ACC112 (cell line): ENCODE measurements around the gene PATE4.

Experiments used
- H2AFZ ChIP-seq: fragments of 200-600 bp; sonication (generic); one replicate; pipeline ENCODE4 v1.6.0; 2017; ENCODE audit warnings: antibody characterized with exemption, low read length; ENCODE audit not compliant: unreplicated experiment
- H3K27ac ChIP-seq: fragments of 200-600 bp; sonication (generic); 2 replicates; pipeline ENCODE4 v1.5.1; 2014; ENCODE audit warnings: low read depth, mild to moderate bottlenecking, antibody characterized with exemption, low read length, moderate library complexity
- H3K27me3 ChIP-seq: fragments of 200-600 bp; sonication (generic); 2 replicates; pipeline ENCODE4 v1.6.1; 2014; ENCODE audit warnings: mild to moderate bottlenecking, antibody characterized with exemption, low read length, moderate library complexity, mixed read lengths; ENCODE audit not compliant: insufficient read depth
- H3K36me3 ChIP-seq: fragments of 200-600 bp; sonication (generic); 2 replicates; pipeline ENCODE4 v1.6.1; 2016; ENCODE audit warnings: mild to moderate bottlenecking, antibody characterized with exemption, low read length, moderate library complexity, mixed read lengths; ENCODE audit not compliant: insufficient read depth
- H3K4me1 ChIP-seq: fragments of 200-600 bp; sonication (generic); one replicate; pipeline ENCODE4 v1.6.1; 2016; ENCODE audit warnings: low read length, mixed read lengths; ENCODE audit not compliant: insufficient read depth, unreplicated experiment, control insufficient read depth
- H3K4me3 ChIP-seq: fragments of 200-600 bp; sonication (generic); 2 replicates; pipeline ENCODE4 v1.5.1; 2014; ENCODE audit warnings: mild to moderate bottlenecking, low read depth, low read length
- H3K79me2 ChIP-seq: fragments of 200-600 bp; sonication (generic); one replicate; pipeline ENCODE4 v1.6.0; 2016; ENCODE audit warnings: low read length; ENCODE audit not compliant: control insufficient read depth, unreplicated experiment, insufficient read depth

The PATE4 gene, protein sequence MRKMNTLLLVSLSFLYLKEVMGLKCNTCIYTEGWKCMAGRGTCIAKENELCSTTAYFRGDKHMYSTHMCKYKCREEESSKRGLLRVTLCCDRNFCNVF

DNA sequence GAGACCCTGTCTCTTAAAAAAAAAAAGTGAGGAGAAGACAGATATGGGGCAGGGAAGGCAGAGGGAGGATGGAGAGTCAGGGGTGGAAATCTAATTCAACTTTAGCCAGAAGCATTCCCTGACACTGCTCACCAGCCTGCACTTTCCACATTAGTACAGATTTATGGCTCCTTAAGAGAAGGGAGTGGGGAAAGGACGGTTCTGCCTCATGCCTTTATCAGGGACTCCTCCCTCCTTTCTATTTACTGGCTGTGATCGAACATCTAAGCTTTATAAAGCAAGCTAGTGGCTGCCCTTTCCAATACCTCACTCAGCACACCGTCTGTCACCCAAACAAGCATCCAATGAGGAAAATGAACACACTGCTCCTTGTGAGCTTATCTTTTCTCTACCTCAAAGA is at the start of gene PATE4:
Gene PATE4 (plus strand): TSS at position 301 of the 400 bp plus-strand sequence. CDS start 44 bp downstream, at position 345.
- Histone ChIP-seq H3K4me3 (no peak within 1 kb of the TSS), H3K4me1 (no peaks in the 10 kb centered on the region), H2AFZ (no peak within 1 kb of the TSS), H3K27me3 (no peaks in the 10 kb centered on the region), H3K27ac (no peak within 1 kb of the TSS), H3K36me3 (no peaks in the 10 kb centered on the region), H3K79me2 (no peaks in the 10 kb centered on the region)

DNA sequence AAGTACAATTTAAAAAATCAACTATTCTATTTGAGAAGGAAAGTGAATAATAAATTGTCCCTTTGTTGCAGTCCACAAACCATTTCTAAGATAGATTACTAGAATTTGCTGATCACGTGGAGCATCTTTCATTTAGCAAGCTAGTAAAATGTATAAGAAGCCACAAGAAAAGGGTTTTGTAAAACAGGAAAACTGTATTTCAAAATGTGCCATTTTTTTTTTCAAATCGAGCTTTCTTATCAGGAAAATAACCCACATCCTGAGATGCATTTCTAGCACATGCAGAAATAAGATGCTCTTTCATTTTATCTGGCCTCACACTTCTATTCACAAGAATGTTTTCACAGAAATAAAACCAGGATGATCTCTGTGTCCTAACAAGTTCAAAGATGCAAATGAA is 48.4 kb upstream of the PATE4 start:
- no peaks in the 10 kb centered on the region for H3K79me2 ChIP-seq
- H3K4me3 ChIP-seq = no peak overlapping the region
- H2AFZ ChIP-seq = no peak overlapping the region
- H3K36me3 ChIP-seq = no peaks in the 10 kb centered on the region
- H3K4me1 ChIP-seq = no peaks in the 10 kb centered on the region
- no peak overlapping the region for H3K27ac ChIP-seq
- peaks cover 11% of the 10 kb centered on the region; the same call in 1 of the 2 replicates for H3K27me3 ChIP-seq

DNA sequence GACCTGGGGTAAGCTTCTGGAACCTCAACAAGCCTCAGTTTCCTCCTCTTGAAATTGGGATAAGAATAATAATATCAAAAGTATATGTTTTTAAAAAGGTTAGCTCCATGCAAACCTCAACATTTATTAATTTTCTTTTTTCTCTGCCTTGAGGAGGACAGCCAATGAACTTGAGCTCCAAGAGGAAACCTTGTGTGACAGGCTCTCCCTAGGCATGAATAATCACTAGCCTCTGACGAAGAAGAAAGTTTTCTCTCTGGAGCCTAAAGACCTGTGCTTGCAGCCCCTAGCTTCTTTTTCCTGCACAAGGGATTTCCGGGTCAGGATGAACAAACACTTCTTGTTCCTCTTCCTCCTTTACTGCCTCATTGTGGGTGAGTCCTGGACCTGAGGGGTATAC is 45.3 kb upstream of the PATE4 start, which contains the start of gene PATE3:
Gene PATE3 (plus strand): TSS at position 301 of the 400 bp plus-strand sequence. CDS start 25 bp downstream, at position 326.
- Histone ChIP-seq H3K79me2 (no peaks in the 10 kb centered on the region), H2AFZ (no peak within 1 kb of the TSS), H3K27ac (no peak within 1 kb of the TSS), H3K4me1 (no peaks in the 10 kb centered on the region), H3K4me3 (no peak within 1 kb of the TSS), H3K36me3 (no peaks in the 10 kb centered on the region), H3K27me3 (peaks cover 11% of the 10 kb centered on the region; the same call in 1 of the 2 replicates)

DNA sequence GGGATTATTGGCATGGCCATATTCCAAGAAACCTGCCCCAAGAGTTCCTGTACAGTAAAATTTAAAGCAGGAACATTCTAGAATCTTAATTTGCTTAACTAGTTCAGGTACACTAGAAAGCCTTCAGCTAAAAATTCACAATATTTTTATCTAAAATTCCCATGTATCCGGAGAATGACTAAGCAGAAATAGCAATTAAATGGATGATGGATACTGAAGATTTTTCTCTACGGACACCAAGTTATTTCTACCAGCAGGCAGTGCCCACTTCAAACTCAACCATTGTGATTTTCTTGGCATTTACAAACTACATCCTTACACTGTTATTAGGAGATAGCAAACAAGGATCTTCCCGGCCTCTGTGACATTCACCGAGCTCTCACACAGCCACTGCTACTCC is 42.3 kb upstream of the PATE4 start:
- H3K4me3 ChIP-seq = no peak overlapping the region
- no peak overlapping the region for H2AFZ ChIP-seq
- no peaks in the 10 kb centered on the region for H3K4me1 ChIP-seq
- H3K27ac ChIP-seq = no peak overlapping the region
- H3K79me2 ChIP-seq = no peaks in the 10 kb centered on the region
- H3K36me3 ChIP-seq = no peaks in the 10 kb centered on the region
- H3K27me3 ChIP-seq = peaks cover 11% of the 10 kb centered on the region; the same call in 1 of the 2 replicates

DNA sequence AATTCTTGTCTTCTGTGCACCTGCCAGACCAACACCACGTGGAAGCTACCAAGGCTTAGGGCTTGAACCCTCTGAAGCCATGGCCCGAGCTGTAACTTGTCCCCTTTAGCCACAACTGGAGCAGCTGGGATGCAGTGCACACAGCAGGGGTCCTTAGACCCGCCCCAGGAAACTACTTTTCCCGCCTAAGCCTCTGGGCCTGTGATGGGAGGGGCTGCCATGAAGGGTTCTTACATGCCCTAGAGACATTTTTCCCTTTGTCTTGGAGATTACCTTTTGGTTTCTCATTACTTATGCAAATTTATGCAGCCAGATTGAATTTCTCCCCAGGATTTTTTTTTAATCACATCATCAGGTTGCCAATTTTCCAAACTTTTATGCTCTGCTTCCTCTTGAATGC is 35.5 kb upstream of the PATE4 start:
- Histone ChIP-seq H3K79me2 (no peaks in the 10 kb centered on the region), H3K27ac (no peak overlapping the region), H3K36me3 (no peaks in the 10 kb centered on the region), H3K27me3 (no peaks in the 10 kb centered on the region), H3K4me3 (no peak overlapping the region), H2AFZ (no peak overlapping the region), H3K4me1 (no peaks in the 10 kb centered on the region)

DNA sequence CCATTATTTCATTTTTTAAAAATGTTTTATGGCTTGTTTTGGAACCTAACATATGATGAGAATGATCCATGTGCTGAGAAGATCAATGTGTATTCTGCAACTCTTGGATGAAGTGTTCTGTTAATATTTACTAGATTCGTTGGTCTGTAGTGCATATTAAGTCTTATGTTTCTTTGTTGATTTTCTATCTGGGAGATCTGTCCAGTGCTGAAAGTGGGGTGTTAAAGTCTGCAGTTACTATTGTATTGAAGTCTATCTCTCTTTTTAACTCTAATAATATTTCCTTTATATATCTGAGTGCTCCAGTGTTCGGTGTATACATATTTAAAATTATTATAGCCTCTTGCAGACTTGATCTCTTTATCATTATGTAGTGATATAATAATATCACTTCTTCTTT is 33.3 kb upstream of the PATE4 start:
- Histone ChIP-seq H2AFZ (no peak overlapping the region), H3K4me3 (no peak overlapping the region), H3K36me3 (no peaks in the 10 kb centered on the region), H3K4me1 (no peaks in the 10 kb centered on the region), H3K27me3 (no peaks in the 10 kb centered on the region), H3K79me2 (no peaks in the 10 kb centered on the region), H3K27ac (no peak overlapping the region)

DNA sequence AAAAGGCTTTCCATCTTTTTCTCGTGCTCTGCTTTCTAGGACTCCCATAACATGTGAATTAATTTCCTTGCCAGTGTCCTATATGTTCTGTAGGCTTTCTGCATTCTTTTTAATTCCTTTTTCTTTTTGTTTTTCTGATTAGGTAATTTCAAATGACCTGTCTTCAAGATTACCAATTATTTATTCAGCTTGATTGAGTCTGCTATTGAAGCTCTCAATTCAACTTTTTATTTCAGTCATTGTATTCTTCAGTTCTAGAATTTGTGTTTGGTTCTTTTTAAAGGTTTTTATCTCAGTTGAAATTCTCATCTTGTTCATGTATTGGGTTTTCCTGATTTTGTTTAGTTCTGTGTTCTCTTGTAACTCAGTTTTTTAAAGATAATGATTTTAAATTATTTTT is 30.7 kb upstream of the PATE4 start:
- no peaks in the 10 kb centered on the region for H3K36me3 ChIP-seq
- no peak overlapping the region for H3K4me3 ChIP-seq
- H2AFZ ChIP-seq = no peak overlapping the region
- H3K27me3 ChIP-seq = no peaks in the 10 kb centered on the region
- H3K4me1 ChIP-seq = no peaks in the 10 kb centered on the region
- no peaks in the 10 kb centered on the region for H3K79me2 ChIP-seq
- no peak overlapping the region for H3K27ac ChIP-seq

DNA sequence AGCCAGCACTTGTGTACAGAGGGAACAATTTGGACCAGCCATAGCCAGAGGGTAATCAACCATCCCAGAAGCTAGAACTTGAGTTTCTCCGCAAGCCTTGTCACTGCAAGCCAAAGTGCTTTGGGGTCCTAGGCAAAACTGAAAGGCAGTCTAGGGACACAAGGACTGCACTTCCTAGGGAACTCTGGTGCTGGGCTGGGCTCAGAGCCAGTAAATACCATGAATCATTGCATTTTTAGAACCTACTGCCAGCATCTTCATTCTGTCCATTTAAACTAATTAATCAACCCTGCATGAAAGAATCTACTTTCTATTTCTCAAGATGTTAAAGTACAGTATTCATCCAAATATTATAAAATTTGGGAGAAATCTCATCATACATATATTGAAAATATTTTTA is 25.2 kb upstream of the PATE4 start:
- no peak overlapping the region for H3K27ac ChIP-seq
- no peak overlapping the region for H2AFZ ChIP-seq
- no peaks in the 10 kb centered on the region for H3K79me2 ChIP-seq
- H3K36me3 ChIP-seq = no peaks in the 10 kb centered on the region
- no peaks in the 10 kb centered on the region for H3K27me3 ChIP-seq
- no peak overlapping the region for H3K4me3 ChIP-seq
- no peaks in the 10 kb centered on the region for H3K4me1 ChIP-seq

DNA sequence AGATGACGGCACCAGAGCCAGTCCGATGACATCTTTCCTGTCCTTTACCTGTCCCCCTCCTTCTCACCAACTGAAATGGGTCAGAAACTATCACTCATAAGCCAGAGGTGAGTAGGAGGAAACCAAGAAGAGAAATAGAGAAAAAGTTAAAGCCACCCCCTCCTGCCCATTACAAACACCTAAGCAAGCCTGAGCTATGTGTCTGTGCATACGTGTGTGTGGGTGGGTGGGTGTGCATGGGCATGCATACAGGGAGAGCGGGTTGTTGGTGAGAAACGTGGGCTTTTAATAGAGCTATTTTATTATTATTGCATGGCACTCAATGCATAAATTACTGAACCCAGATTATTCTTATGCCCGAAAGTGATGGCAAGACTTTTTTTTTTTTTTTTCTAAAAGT is 2.6 kb downstream of the PATE4 start:
- Histone ChIP-seq H3K4me1 (no peaks in the 10 kb centered on the region), H3K36me3 (no peaks in the 10 kb centered on the region), H3K27me3 (no peaks in the 10 kb centered on the region), H3K79me2 (no peaks in the 10 kb centered on the region), H2AFZ (no peak overlapping the region), H3K4me3 (no peak overlapping the region), H3K27ac (no peak overlapping the region)

DNA sequence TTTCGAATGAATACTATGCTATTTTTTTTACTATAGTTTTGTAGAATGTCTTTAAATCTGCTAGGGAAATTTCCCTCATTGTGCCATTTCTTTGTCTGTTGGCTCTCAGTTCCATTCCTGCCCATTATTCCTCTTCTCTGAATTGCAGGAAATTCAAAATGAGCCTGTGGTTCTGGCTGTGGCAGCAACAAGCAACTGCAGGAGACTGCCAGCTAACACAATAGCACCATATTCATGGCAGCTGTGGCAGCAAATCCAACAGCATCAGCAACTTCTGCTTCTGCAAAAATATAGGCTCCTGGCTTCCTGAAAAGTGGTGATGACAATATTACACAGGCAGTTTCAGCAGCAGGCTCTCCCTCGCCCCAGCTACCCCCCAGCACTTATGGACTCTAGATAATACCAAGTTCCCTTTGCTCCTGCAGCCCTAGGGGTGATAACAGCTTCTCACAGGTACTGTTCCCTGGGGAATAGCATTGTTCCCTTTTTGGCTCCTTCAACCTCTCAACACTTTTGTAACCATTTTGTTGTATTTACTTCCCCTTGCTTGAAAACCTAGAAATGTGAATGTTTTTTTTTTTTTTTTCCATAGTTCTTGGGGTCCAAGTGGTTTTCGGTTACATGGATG is 9.3 kb downstream of the PATE4 start:
- H3K4me1 ChIP-seq = no peaks in the 10 kb centered on the region
- H3K79me2 ChIP-seq = no peaks in the 10 kb centered on the region
- H3K4me3 ChIP-seq = no peak overlapping the region
- no peaks in the 10 kb centered on the region for H3K27me3 ChIP-seq
- H3K27ac ChIP-seq = no peak overlapping the region
- H3K36me3 ChIP-seq = no peaks in the 10 kb centered on the region
- H2AFZ ChIP-seq = no peak overlapping the region

DNA sequence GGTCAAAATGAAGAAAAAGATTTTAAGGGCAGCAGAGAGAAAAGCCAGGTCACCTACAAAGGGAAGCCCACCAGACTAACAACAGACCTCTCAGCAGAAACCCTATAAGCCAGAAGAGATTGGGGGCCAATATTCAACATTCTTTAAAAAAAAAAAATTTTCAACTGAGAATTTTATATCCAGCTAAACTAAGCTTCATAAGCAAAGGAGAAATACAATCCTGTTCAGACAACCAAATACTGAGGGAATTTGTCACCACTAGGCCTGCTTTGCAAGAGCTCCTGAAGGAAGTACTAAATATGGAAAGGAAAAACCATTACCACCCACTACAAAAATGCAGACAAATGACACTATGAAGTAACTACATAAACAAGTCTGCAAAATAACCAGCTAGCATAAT is 13.1 kb downstream of the PATE4 start:
- H3K4me1 ChIP-seq = no peaks in the 10 kb centered on the region
- H3K4me3 ChIP-seq = no peak overlapping the region
- H2AFZ ChIP-seq = no peak overlapping the region
- H3K27me3 ChIP-seq = no peaks in the 10 kb centered on the region
- H3K27ac ChIP-seq = no peak overlapping the region
- no peaks in the 10 kb centered on the region for H3K36me3 ChIP-seq
- no peaks in the 10 kb centered on the region for H3K79me2 ChIP-seq
